ENCODE measurements around the gene EID1. TPM values are rescaled to one million over a fixed set of nuclear protein-coding genes. Genes with fewer than 3 reads are reported as not detected.

Gene EID1
- total RNA-seq, 2 experiments from 2014 or later = 41.0 to 45.3 TPM

GRCh38 chr15:48891232-48891765 is 13.4 kb downstream of the EID1 start:
- no peaks in the 10 kb centered on the region for H3K9me3 Mint-ChIP-seq
- TF ChIP-seq CTCF (IDR thresholded peaks at IDR 0.05) = no peak
- CTCF ChIA-PET = interaction anchor here (1.4 kb wide), 1 partner anchor 30 kb away, joined by 4 read pairs; no protein-coding TSS in a partner anchor
- H3K4me3 Mint-ChIP-seq = no peak overlapping the region
- Histone ChIP-seq H3K27ac (ENCODE audit: low read depth in 1 of 2, low read length in 2 of 2) (no peak overlapping the region), H3K9me3 (ENCODE audit: control insufficient read depth in 1 of 2, insufficient read depth in 1 of 2, low read length in 2 of 2) (no peaks in the 10 kb centered on the region), H3K36me3 (ENCODE audit: insufficient read depth, low read length) (no peaks in the 10 kb centered on the region), H3K4me1 (ENCODE audit: insufficient read depth, low read length) (no peaks in the 10 kb centered on the region), H3K27me3 (ENCODE audit: control insufficient read depth in 1 of 2, insufficient read depth in 2 of 2, low read length in 2 of 2) (peaks cover 0 to 7% of the 10 kb centered on the region in 2 experiments), H3K4me3 (ENCODE audit: low read length) (no peak overlapping the region)
- intact Hi-C loops (cut with DNase I, micrococcal nuclease) = no loop called here
- peaks cover 40% of the 10 kb centered on the region for H3K27me3 Mint-ChIP-seq
- DNase-seq (no peak), ATAC-seq (ENCODE audit: poor library complexity) (no peak)
- POLR2A ChIA-PET = no interaction called here
- H3K4me1 Mint-ChIP-seq (ENCODE audit: low read depth) = no peaks in the 10 kb centered on the region
- no peaks in the 10 kb centered on the region for H3K36me3 Mint-ChIP-seq (ENCODE audit: low read depth)
- H3K27ac Mint-ChIP-seq = no peak overlapping the region

- H3K36me3 ChIP-seq (ENCODE audit: insufficient read depth, low read length) = no peaks in the 10 kb centered on the region
- no peak for TF ChIP-seq CTCF (IDR thresholded peaks at IDR 0.05)
- intact Hi-C loops (cut with DNase I, micrococcal nuclease) = no loop called here
- ChIA-PET CTCF (no interaction called here), POLR2A (no interaction called here)
- no peaks in the 10 kb centered on the region for H3K4me1 ChIP-seq (ENCODE audit: insufficient read depth, low read length)
- H3K27me3 ChIP-seq (ENCODE audit: control insufficient read depth in 1 of 2, insufficient read depth in 2 of 2, low read length in 2 of 2) = peaks cover 4 to 6% of the 10 kb centered on the region in 2 experiments
- Mint-ChIP-seq H3K27me3 (peaks cover 52% of the 10 kb centered on the region), H3K27ac (no peak overlapping the region), H3K4me3 (no peak overlapping the region), H3K4me1 (ENCODE audit: low read depth) (no peaks in the 10 kb centered on the region), H3K36me3 (ENCODE audit: low read depth) (no peaks in the 10 kb centered on the region), H3K9me3 (no peaks in the 10 kb centered on the region)
- H3K4me3 ChIP-seq (ENCODE audit: low read length) = no peak overlapping the region
- no peak overlapping the region for H3K27ac ChIP-seq (ENCODE audit: low read depth in 1 of 2, low read length in 2 of 2)
- ATAC-seq (ENCODE audit: poor library complexity) (no peak), DNase-seq (no peak)
- no peaks in the 10 kb centered on the region for H3K9me3 ChIP-seq (ENCODE audit: control insufficient read depth in 1 of 2, insufficient read depth in 1 of 2, low read length in 2 of 2)
Measured at GRCh38 chr15:48893311-48893710, 15.4 kb downstream of the EID1 start.

- POLR2A ChIA-PET = no interaction called here
Measured at GRCh38 chr15:48896869-48897814, 19.2 kb downstream of the EID1 start.

More at GRCh38 chr15:48896869-48897814, 19.2 kb downstream of the EID1 start:
- Histone ChIP-seq H3K27me3 (ENCODE audit: control insufficient read depth in 1 of 2, insufficient read depth in 2 of 2, low read length in 2 of 2) (peaks cover 6 to 7% of the 10 kb centered on the region in 2 experiments), H3K36me3 (ENCODE audit: insufficient read depth, low read length) (no peaks in the 10 kb centered on the region), H3K9me3 (ENCODE audit: control insufficient read depth in 1 of 2, insufficient read depth in 1 of 2, low read length in 2 of 2) (no peaks in the 10 kb centered on the region), H3K4me3 (ENCODE audit: low read length) (no peak overlapping the region), H3K27ac (ENCODE audit: low read depth in 1 of 2, low read length in 2 of 2) (no peak overlapping the region), H3K4me1 (ENCODE audit: insufficient read depth, low read length) (no peaks in the 10 kb centered on the region)
- peaks cover 35% of the 10 kb centered on the region for H3K27me3 Mint-ChIP-seq
- intact Hi-C loops (cut with DNase I, micrococcal nuclease) = no loop called here
- no peak for ATAC-seq (ENCODE audit: poor library complexity)
- H3K4me3 Mint-ChIP-seq = no peak overlapping the region
- no peaks in the 10 kb centered on the region for H3K4me1 Mint-ChIP-seq (ENCODE audit: low read depth)
- CTCF ChIA-PET = no interaction called here
- no peaks in the 10 kb centered on the region for H3K9me3 Mint-ChIP-seq
- no peak for DNase-seq
- H3K36me3 Mint-ChIP-seq (ENCODE audit: low read depth) = no peaks in the 10 kb centered on the region
- no peak overlapping the region for H3K27ac Mint-ChIP-seq
- TF ChIP-seq CTCF (IDR thresholded peaks at IDR 0.05) = no peak

All from CD4-positive, alpha-beta T cell (primary cell).